GM21529 (cell line): ENCODE data around the gene FGD1.

Experiments used
- ATAC-seq: cut with Tn5 transposase; IDR thresholded peaks from one replicate; pipeline ENCODE4 v1.9.1; 2021; ENCODE audit not compliant: unreplicated experiment

The FGD1 gene

GRCh38 chrX:54407266-54407665 is 88.8 kb downstream of the FGD1 start:
- ATAC-seq, result no peak

- no peak for ATAC-seq
Observed at GRCh38 chrX:54397113-54397512, 98.9 kb downstream of the FGD1 start.
